ENCODE data around the gene ZFYVE9. TPM values are rescaled to one million over a fixed set of nuclear protein-coding genes. Genes with fewer than 3 reads are reported as not detected.
A peak's percentile ranks its signal among the peaks of the same experiment; 100 is the strongest.

ZFYVE9 gene
- total and polyA plus RNA-seq, 2 of the 13 experiments (the other 11 are each of a cell fraction or from before 2014, with no cell fraction given), result 9.2 to 19.8 TPM

DNA sequence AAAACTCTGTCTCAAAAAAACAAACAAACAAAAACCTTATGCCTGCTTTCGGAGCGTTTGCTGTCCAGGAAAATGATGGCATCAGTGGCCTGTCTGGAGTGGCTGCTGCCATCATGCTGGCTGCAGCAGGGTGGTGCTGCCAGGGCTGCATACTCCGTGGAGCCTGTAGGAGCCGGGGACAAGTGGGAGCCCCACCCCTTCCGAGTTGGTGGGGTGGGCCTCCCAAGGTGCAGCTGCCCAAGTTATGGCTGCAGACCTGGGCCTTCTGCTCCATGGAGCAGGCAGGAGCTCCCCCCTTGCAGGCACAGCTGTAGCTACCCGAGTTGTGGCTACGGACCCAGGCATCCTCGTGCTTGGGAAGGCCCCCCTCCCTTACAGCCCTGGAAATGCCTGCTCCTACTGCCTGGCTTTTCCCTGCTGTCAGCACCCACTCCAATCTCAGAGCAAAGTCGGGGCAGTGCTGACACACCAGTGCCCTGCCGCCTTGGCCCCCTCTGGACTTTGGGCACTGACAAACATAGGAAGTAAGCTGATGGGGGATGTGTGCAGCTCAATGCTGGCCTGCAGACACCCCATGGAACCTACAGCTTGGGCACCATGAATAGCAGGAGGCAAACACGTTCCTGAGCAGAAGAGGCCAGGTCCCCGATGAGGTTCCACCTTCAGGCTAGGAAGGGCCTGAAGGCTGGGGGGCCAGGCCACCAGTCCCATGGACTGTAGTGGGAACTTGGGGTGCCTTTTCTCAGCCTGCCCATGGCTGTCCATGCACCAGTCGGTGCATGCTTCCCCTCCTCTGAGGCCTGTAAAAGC, 163.7 kb downstream of the ZFYVE9 start (continued):
- TF ChIP-seq, protein P1, sequence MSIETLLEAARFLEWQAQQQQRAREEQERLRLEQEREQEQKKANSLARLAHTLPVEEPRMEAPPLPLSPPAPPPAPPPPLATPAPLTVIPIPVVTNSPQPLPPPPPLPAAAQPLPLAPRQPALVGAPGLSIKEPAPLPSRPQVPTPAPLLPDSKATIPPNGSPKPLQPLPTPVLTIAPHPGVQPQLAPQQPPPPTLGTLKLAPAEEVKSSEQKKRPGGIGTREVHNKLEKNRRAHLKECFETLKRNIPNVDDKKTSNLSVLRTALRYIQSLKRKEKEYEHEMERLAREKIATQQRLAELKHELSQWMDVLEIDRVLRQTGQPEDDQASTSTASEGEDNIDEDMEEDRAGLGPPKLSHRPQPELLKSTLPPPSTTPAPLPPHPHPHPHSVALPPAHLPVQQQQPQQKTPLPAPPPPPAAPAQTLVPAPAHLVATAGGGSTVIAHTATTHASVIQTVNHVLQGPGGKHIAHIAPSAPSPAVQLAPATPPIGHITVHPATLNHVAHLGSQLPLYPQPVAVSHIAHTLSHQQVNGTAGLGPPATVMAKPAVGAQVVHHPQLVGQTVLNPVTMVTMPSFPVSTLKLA (IDR thresholded peaks at IDR 0.05), result no peak
- TF ChIP-seq TGIF2 (CRISPR knock-in tag; IDR thresholded peaks at IDR 0.05) (no peak), REPIN1 (CRISPR knock-in tag; IDR thresholded peaks at IDR 0.05; ENCODE audit: borderline replicate concordance, low read depth) (no peak), TAF1 (CRISPR knock-in tag; IDR thresholded peaks at IDR 0.05) (peak; percentile 37; the same call in 1 of the 2 replicates), WIZ (CRISPR knock-in tag; IDR thresholded peaks at IDR 0.05) (no peak), ZNF552 (CRISPR knock-in tag; IDR thresholded peaks at IDR 0.05; ENCODE audit: borderline replicate concordance) (0 out of 2 replicates have a peak, but pooled peaks have one; percentile 67), RBM22 (optimal IDR thresholded peaks at IDR 0.05; ENCODE audit: low read length) (no peak), HMG20B (CRISPR knock-in tag; conservative IDR thresholded peaks at IDR 0.05) (peak; percentile 32; the same call in 1 of the 2 replicates), ARNTL (CRISPR knock-in tag; IDR thresholded peaks at IDR 0.05) (peak; percentile 51; the same call in 1 of the 2 replicates), SMARCC2 (IDR thresholded peaks at IDR 0.05) (no peak), ZNF232 (CRISPR knock-in tag; IDR thresholded peaks at IDR 0.05; ENCODE audit: borderline replicate concordance) (no peak), DMAP1 (CRISPR knock-in tag; IDR thresholded peaks at IDR 0.05) (peak; percentile 70; the same call in 1 of the 2 replicates), SSRP1 (CRISPR knock-in tag; IDR thresholded peaks at IDR 0.05) (peak; percentile 77; the same call in 1 of the 2 replicates), MTF2 (CRISPR knock-in tag; IDR thresholded peaks at IDR 0.05; ENCODE audit: borderline replicate concordance) (no peak), YY1 (IDR thresholded peaks at IDR 0.05; ENCODE audit: insufficient read depth, insufficient replicate concordance, low read depth, low read length) (peak; percentile 23), ZNF546 (CRISPR knock-in tag; conservative IDR thresholded peaks at IDR 0.05) (peak; percentile 38; the same call in 1 of the 2 replicates), GATAD2A (CRISPR knock-in tag; IDR thresholded peaks at IDR 0.05) (peak; percentile 74), SNRNP70 (IDR thresholded peaks at IDR 0.05; ENCODE audit: low read depth, low read length) (no peak), MYNN (CRISPR knock-in tag; IDR thresholded peaks at IDR 0.05; ENCODE audit: low read depth) (no peak), ZNF17 (CRISPR knock-in tag; IDR thresholded peaks at IDR 0.05) (no peak)
- TF ChIP-seq, protein P2, sequence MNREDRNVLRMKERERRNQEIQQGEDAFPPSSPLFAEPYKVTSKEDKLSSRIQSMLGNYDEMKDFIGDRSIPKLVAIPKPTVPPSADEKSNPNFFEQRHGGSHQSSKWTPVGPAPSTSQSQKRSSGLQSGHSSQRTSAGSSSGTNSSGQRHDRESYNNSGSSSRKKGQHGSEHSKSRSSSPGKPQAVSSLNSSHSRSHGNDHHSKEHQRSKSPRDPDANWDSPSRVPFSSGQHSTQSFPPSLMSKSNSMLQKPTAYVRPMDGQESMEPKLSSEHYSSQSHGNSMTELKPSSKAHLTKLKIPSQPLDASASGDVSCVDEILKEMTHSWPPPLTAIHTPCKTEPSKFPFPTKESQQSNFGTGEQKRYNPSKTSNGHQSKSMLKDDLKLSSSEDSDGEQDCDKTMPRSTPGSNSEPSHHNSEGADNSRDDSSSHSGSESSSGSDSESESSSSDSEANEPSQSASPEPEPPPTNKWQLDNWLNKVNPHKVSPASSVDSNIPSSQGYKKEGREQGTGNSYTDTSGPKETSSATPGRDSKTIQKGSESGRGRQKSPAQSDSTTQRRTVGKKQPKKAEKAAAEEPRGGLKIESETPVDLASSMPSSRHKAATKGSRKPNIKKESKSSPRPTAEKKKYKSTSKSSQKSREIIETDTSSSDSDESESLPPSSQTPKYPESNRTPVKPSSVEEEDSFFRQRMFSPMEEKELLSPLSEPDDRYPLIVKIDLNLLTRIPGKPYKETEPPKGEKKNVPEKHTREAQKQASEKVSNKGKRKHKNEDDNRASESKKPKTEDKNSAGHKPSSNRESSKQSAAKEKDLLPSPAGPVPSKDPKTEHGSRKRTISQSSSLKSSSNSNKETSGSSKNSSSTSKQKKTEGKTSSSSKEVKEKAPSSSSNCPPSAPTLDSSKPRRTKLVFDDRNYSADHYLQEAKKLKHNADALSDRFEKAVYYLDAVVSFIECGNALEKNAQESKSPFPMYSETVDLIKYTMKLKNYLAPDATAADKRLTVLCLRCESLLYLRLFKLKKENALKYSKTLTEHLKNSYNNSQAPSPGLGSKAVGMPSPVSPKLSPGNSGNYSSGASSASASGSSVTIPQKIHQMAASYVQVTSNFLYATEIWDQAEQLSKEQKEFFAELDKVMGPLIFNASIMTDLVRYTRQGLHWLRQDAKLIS (CRISPR knock-in tag; IDR thresholded peaks at IDR 0.05), result no peak
- TF ChIP-seq, protein P3, sequence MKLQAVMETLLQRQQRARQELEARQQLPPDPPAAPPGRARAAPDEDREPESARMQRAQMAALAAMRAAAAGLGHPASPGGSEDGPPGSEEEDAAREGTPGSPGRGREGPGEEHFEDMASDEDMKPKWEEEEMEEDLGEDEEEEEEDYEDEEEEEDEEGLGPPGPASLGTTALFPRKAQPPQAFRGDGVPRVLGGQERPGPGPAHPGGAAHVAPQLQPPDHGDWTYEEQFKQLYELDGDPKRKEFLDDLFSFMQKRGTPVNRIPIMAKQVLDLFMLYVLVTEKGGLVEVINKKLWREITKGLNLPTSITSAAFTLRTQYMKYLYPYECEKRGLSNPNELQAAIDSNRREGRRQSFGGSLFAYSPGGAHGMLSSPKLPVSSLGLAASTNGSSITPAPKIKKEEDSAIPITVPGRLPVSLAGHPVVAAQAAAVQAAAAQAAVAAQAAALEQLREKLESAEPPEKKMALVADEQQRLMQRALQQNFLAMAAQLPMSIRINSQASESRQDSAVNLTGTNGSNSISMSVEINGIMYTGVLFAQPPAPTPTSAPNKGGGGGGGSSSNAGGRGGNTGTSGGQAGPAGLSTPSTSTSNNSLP (IDR thresholded peaks at IDR 0.05; ENCODE audit: low read depth, low read length), result no peak

All from HepG2 (cell line).